OCI-LY1 (cell line): Measurements from ENCODE around the gene LRFN2.

Experiments
- EZH2 ChIP-seq: fragments of 200-600 bp; sonication (generic), shearing (Covaris generic); IDR thresholded peaks from 2 replicates; pipeline ENCODE4 v1.8.0; 2017; ENCODE audit warnings: borderline replicate concordance, mixed run types, mild to moderate bottlenecking, antibody characterized with exemption, low read length, moderate library complexity, mixed read lengths
- TF ChIP-seq, protein P1 (sequence below): fragments of 200-600 bp; sonication (generic), shearing (Covaris generic); IDR thresholded peaks from 2 replicates; pipeline ENCODE4 v1.5.1; 2017; ENCODE audit warnings: mild to moderate bottlenecking, antibody characterized with exemption, low read length, moderate library complexity, mixed read lengths

DNA sequence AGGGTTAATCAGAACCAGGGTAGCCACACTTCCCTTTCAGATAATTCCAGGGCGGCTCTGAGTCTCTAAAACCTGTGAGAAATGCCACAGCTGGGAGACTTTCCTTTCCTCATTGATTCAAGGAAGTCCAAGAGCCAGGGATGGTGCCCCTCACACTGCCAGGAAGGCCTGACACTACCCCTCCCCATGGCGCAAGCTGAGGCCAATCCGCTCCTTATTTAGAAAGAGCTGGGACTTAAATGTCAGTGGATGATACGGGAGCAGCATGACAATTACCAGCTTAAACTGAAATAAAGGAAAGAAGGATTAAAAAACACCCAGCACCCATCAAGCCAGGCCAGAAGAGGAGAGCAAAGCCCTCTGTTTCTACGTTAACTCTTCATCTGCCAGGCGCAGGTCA, 244.4 kb downstream of the LRFN2 start:
- TF ChIP-seq, protein P1, sequence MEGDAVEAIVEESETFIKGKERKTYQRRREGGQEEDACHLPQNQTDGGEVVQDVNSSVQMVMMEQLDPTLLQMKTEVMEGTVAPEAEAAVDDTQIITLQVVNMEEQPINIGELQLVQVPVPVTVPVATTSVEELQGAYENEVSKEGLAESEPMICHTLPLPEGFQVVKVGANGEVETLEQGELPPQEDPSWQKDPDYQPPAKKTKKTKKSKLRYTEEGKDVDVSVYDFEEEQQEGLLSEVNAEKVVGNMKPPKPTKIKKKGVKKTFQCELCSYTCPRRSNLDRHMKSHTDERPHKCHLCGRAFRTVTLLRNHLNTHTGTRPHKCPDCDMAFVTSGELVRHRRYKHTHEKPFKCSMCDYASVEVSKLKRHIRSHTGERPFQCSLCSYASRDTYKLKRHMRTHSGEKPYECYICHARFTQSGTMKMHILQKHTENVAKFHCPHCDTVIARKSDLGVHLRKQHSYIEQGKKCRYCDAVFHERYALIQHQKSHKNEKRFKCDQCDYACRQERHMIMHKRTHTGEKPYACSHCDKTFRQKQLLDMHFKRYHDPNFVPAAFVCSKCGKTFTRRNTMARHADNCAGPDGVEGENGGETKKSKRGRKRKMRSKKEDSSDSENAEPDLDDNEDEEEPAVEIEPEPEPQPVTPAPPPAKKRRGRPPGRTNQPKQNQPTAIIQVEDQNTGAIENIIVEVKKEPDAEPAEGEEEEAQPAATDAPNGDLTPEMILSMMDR = no peak
- no peak for TF ChIP-seq EZH2
